ENCODE measurements around the gene ARID1B.

Gene ARID1B

DNA sequence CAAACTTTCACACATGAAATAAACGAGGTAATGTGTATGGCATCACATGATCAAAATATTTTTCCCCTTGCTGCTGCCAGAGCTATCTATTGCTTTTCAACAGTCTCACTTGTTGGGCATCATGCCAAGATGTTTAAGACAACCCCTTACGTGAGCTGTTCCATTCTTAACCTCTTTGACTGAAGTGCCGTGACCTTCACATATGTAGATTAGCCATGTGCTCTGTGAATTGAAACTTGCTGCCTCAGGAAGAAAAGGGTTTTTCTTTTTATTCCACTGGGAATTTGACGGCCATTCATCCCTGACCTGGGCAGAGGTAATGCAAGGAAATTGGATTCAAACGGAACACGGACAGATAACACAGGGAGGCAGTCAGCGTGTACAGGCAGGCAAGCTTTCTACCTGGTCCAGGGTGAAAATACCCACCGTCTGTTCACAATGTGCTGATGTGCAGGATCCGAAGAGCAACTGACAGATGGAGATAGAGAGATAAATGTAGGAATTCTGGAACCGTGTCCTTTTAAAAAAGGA, 14.2 kb downstream of the ARID1B start:
- DNase-seq (ENCODE audit: low read depth in 2 of 2), result peak; percentile 44 to 56

- no peak for DNase-seq (ENCODE audit: low read depth in 2 of 2)
Measured at GRCh38 chr6:156793200-156793599, 16.0 kb downstream of the ARID1B start.

GRCh38 chr6:156794546-156795354, 17.6 kb downstream of the ARID1B start:
- DNase-seq (ENCODE audit: low read depth in 2 of 2), result no peak

DNA sequence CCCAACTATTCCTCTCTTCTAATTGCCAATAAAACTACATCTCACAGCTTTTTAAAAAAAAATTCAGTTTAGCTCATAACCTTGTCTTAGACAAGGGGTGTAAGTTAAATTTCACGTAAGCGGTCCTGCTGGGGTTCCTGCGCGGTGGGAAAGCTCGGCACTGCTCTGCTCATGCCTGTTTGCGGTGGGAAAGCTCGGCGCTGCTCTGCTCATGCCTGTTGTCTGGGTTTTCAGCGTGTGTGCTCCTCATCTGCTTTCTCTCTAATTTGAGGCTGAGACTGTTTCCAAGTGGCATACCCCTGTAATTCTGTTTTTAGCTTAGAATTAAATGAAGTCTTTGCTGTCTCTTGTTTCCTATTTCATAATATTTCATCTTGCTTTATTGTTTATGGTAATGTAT, 18.6 kb downstream of the ARID1B start:
- no peak for DNase-seq (ENCODE audit: low read depth in 2 of 2)

DNA sequence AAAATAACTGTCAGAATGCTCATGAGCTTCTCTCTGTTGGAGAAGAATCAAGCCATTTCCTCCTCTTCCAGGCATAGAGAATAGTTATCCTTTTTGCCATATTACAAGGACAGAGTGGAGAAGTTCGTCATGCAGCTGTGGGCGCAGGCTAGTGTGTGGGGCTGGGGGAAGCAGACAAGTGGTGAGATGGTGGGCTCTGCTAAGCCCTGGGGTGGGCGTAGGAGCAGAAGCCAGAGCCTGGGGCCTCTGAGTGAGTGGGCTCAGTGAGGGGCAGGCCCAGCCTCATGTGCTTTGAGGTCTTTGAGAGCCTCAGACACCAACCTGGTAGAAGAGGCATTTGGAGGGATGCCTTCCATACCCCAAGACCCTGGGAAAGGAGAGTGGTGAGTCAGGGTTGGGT, 19.4 kb downstream of the ARID1B start:
- DNase-seq (ENCODE audit: low read depth in 2 of 2), result no peak

- DNase-seq (ENCODE audit: low read depth in 2 of 2), result no peak
Measured at GRCh38 chr6:156797901-156798735, 20.9 kb downstream of the ARID1B start.

- no peak for DNase-seq (ENCODE audit: low read depth in 2 of 2)
Measured at GRCh38 chr6:156801712-156802111, 24.5 kb downstream of the ARID1B start.

- no peak for DNase-seq (ENCODE audit: low read depth in 2 of 2)
Measured at GRCh38 chr6:156803353-156803752, 26.2 kb downstream of the ARID1B start.

DNA sequence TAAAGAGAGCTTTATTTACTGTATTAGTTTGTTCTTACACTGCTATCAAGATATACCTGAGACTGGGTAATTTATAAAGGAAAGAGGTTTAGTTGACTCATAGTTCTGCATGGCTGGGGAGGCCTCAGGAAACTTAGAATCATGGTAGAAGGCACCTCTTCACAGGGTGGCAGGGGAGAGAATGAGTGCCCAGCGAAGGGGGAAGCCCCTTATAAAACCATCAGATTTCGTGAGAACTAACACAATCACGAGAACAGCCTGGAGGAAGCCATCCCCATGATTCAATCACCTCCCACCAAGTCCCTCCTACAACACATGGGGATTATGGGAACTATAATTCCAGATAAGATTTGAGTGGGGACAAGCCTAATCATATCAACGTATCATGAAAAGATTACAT, 27.2 kb downstream of the ARID1B start:
- DNase-seq (ENCODE audit: low read depth in 2 of 2), result no peak

DNA sequence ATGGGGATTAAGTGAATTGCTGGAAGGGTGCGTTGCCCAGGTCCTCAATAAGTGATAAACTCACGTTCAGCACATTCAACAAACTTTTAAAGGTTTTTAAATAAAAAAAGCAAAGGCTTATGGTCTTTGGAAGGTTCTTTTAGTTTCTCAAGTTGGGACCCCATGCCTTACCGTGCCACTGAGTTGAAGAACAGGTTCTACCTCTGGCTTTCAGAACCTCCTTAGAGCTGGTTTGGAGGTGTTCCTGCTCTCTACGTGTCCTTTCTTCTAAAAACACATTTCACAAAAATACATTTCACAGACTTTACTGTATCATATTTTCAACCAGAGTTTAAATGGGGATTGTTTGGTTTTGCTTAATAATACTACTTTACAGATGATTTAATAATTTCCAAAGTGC, 29.0 kb downstream of the ARID1B start:
- no peak for DNase-seq (ENCODE audit: low read depth in 2 of 2)

GRCh38 chr6:156807028-156807427, 29.9 kb downstream of the ARID1B start:
- DNase-seq (ENCODE audit: low read depth in 2 of 2), result no peak

GRCh38 chr6:156807795-156808194, 30.6 kb downstream of the ARID1B start:
- DNase-seq (ENCODE audit: low read depth in 2 of 2), result no peak

DNA sequence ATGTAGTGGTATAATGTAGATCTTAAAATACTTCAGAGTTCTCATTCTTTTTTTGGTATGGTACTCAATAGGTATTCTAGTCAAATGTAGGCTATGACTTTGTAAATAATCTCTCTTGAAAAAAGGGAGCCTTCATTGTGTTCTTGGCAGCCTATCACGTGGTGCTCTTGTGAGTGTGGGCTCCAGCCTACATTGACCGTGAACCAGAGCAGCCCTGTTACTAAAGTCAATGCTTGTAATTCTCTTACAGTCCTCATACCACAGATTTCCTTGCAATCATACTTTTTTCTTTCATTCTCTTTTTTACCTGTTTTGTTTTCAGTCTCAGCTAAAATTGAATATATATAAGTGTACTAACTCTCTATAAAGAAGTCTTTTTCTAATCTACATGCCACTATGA, 31.1 kb downstream of the ARID1B start:
- DNase-seq (ENCODE audit: low read depth in 2 of 2), result no peak

- DNase-seq (ENCODE audit: low read depth in 2 of 2), result no peak
Measured at GRCh38 chr6:156809034-156809433, 31.9 kb downstream of the ARID1B start.

DNA sequence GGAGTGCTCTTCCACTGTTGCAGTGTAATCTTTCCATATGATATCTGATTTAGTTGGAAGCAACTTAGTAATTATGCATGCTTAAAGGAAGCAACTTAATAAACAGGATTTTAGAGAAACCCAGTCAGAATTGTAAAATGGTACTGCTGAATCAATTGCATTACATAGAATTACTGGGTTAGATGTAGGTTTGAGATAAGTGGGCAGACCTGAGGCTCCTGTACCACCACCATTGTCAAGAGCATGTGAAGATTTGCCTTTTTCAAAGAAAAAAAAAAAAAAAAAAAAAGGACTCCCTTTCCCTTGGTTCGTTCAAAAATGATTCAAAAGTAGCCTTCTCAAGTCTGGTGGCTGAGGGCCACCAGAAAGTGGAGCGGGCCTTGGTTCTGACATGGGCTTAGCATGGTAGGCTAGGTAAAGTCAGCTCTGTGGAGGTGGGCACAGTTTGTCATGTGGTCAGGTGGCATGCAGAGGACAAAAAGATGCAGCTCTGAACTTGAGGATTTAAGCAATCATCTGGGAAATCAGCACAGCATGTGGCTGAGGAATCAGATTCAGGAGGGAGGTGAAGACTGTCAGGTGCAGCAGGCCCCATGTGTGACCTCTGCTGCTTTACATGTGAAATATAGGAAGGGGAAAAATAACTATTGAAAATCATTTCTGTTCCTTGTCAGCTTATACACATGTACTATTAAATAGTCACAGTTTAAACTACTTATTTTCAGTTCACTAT, 32.4 kb downstream of the ARID1B start:
- DNase-seq (ENCODE audit: low read depth in 2 of 2), result no peak

GRCh38 chr6:156814036-156814581, 36.9 kb downstream of the ARID1B start:
- DNase-seq (ENCODE audit: low read depth in 2 of 2), result no peak

DNA sequence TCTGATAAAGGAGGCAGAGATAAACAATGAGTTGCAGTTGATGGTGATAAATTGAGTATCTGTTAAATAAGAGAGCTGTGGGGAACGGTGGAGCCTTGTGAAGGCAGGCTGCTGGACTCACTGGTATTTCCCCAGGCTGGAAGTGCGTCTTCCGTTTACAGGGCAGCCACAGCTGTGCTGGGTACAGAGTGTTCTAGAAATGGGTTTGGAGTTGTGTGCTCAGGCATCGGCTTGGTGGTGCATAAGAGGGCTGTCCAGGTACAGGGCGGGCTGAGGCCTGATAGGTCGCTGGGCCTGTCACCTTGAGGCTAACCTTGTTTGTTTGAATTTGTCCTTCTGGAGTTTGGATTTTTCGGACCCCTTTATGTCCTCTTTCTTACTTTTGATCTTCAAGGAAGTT, 39.3 kb downstream of the ARID1B start:
- DNase-seq (ENCODE audit: low read depth in 2 of 2), result no peak

GRCh38 chr6:156820089-156820798, 43.1 kb downstream of the ARID1B start:
- DNase-seq (ENCODE audit: low read depth in 2 of 2), result no peak

GRCh38 chr6:156821707-156822106, 44.5 kb downstream of the ARID1B start:
- no peak for DNase-seq (ENCODE audit: low read depth in 2 of 2)

DNA sequence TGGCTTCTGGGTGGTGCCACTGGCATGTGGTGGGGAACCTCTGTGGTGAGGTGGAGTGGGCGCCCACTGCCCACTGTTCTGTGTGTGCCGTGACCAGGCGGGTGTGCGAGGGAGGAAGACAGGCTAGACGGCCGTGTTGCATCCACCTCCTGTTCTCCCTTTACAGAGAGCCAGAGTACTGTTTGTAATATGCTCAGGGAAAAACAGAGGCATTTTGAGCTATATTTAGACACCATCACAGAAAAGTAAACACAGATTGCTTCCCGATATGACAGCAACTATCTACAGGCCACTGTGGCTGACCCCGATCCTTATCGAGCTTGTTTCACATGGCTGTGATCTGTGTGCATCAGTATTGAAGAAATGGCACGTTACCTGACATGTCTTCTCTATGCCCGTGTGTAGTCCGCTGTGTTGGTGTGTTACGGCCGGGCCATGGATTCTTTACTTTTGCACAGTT, 45.6 kb downstream of the ARID1B start:
- DNase-seq (ENCODE audit: low read depth in 2 of 2), result no peak

- no peak for DNase-seq (ENCODE audit: low read depth in 2 of 2)
Measured at GRCh38 chr6:156824142-156824541, 47.0 kb downstream of the ARID1B start.
